ENCODE results near the gene RUNX1. TPM values are rescaled to one million over a fixed set of nuclear protein-coding genes. Genes with fewer than 3 reads are reported as not detected.

The RUNX1 gene
- polyA plus RNA-seq, 3 donors: 6.2 to 49.7 (median 8.7) TPM

DNA sequence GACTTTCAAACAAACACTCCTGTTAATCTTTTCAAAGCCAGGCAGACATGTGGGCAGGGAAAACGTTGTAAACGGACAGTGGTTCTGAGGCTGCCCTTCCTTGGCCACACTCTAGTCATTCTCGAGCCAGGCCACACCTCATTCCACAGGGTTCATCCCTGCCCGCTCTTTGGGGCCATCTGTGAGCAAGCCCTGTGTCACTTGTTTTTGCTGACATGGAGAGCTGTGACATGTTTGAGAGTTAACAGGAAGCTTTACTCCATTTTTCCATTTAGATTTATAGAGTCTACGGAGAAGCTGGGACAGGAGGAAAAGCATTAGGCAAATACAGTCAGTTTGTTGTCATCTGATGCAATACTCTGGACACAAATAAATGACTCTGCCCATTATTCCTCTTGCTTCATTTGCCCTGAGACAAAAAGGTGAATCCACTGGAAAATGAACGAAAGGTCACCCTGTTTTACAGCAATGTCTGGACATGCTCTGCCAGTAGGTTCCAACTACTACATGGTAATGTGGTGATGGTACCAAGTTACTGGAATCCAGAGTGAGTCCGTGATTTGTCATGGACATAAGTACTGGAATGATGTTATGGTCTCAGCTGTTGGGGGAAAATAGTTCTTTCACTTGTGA lies 253.4 kb downstream of the RUNX1 start:
- Histone ChIP-seq H3K27ac (ENCODE audit: low read depth in 1 of 2, low read length in 2 of 2) (peak overlapping the region in 1 of 2 donors; percentile 60), H3K79me2 (ENCODE audit: insufficient read depth, low read length) (peaks cover 51% of the 10 kb centered on the region), H3K4me2 (replicated peaks; ENCODE audit: extremely low read depth, low read length, poor library complexity, severe bottlenecking) (no peak overlapping the region), H3K36me3 (replicated peaks in 1 of 2; ENCODE audit: control insufficient read depth in 1 of 2, insufficient read depth in 2 of 2, low read length in 2 of 2) (peaks cover 85 to 91% of the 10 kb centered on the region in 2 donors), H2AFZ (ENCODE audit: insufficient read depth, low read depth, low read length, poor library complexity, severe bottlenecking) (no peak overlapping the region), H3K27me3 (ENCODE audit: control insufficient read depth in 2 of 2, insufficient read depth in 2 of 2, low read length in 2 of 2) (no peaks in the 10 kb centered on the region), H3K9ac (ENCODE audit: insufficient read depth, low read length, poor library complexity, severe bottlenecking) (no peak overlapping the region), H4K20me1 (ENCODE audit: insufficient read depth, low read length) (peaks cover 69% of the 10 kb centered on the region), H3K9me3 (replicated peaks in 1 of 2; ENCODE audit: control insufficient read depth in 1 of 2, insufficient read depth in 1 of 2, low read length in 2 of 2) (no peaks in the 10 kb centered on the region), H3K4me1 (ENCODE audit: control insufficient read depth in 1 of 2, insufficient read depth in 2 of 2, low read length in 2 of 2) (no peaks in the 10 kb centered on the region), H3K4me3 (replicated peaks in 1 of 3; ENCODE audit: low read depth in 2 of 3, low read length in 3 of 3) (no peak overlapping the region)
- no peaks in the 10 kb centered on the region for H3K4me1 Mint-ChIP-seq
- H3K9me3 Mint-ChIP-seq: peaks cover 0 to 4% (median 0%) of the 10 kb centered on the region in 7 donors
- H3K27me3 Mint-ChIP-seq (ENCODE audit: low read depth in 3 of 3): no peaks in the 10 kb centered on the region
- TF ChIP-seq, protein P1, sequence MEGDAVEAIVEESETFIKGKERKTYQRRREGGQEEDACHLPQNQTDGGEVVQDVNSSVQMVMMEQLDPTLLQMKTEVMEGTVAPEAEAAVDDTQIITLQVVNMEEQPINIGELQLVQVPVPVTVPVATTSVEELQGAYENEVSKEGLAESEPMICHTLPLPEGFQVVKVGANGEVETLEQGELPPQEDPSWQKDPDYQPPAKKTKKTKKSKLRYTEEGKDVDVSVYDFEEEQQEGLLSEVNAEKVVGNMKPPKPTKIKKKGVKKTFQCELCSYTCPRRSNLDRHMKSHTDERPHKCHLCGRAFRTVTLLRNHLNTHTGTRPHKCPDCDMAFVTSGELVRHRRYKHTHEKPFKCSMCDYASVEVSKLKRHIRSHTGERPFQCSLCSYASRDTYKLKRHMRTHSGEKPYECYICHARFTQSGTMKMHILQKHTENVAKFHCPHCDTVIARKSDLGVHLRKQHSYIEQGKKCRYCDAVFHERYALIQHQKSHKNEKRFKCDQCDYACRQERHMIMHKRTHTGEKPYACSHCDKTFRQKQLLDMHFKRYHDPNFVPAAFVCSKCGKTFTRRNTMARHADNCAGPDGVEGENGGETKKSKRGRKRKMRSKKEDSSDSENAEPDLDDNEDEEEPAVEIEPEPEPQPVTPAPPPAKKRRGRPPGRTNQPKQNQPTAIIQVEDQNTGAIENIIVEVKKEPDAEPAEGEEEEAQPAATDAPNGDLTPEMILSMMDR (IDR thresholded peaks at IDR 0.05): no peak
- WGBS (ENCODE audit: insufficient coverage): 84% methylated on average over 4 of the region's 7 CpGs
- DNase-seq: no peak
- peak overlapping the region in 5 of 7 donors; percentile 35 to 85 (median 47) for H3K27ac Mint-ChIP-seq
- no peak overlapping the region for H3K4me3 Mint-ChIP-seq
- intact Hi-C loops (cut with micrococcal nuclease): no loop called here
- peaks cover 78 to 86% of the 10 kb centered on the region in 2 donors for H3K36me3 Mint-ChIP-seq

DNA sequence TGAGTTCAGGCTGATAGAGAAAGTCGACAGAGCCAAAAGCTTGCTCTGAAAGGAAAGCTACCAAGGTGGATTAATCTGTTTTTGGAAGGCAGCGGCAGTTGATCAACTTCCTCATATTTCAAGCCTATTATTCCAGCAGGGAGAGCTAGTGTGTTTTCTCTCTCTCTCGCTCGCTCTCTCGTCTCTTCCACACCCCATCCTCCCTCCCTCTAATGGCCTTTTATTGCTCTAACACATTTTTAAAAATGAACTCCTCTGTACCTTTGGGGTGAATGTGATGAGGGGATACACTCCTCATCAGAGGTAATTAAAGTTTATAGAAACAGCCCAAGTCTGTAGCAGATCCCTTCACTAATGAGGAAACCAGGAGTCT lies 253.9 kb downstream of the RUNX1 start:
- H2AFZ ChIP-seq (ENCODE audit: insufficient read depth, low read depth, low read length, poor library complexity, severe bottlenecking): no peak overlapping the region
- WGBS (ENCODE audit: insufficient coverage): no CpG with 5 or more reads among the region's 5 CpGs
- H3K27me3 ChIP-seq (ENCODE audit: control insufficient read depth in 2 of 2, insufficient read depth in 2 of 2, low read length in 2 of 2): no peaks in the 10 kb centered on the region
- peak overlapping the region in 1 of 2 donors; percentile 60 for H3K27ac ChIP-seq (ENCODE audit: low read depth in 1 of 2, low read length in 2 of 2)
- intact Hi-C loops (cut with micrococcal nuclease): no loop called here
- Mint-ChIP-seq H3K27ac (peak overlapping the region in 5 of 7 donors; percentile 35 to 85 (median 41)), H3K27me3 (ENCODE audit: low read depth in 3 of 3) (no peaks in the 10 kb centered on the region), H3K4me3 (no peak overlapping the region), H3K4me1 (no peaks in the 10 kb centered on the region), H3K9me3 (peaks cover 0 to 4% (median 0%) of the 10 kb centered on the region in 7 donors), H3K36me3 (peaks cover 78 to 86% of the 10 kb centered on the region in 2 donors)
- peaks cover 69% of the 10 kb centered on the region for H4K20me1 ChIP-seq (ENCODE audit: insufficient read depth, low read length)
- H3K9me3 ChIP-seq (replicated peaks in 1 of 2; ENCODE audit: control insufficient read depth in 1 of 2, insufficient read depth in 1 of 2, low read length in 2 of 2): no peaks in the 10 kb centered on the region
- no peak overlapping the region for H3K4me3 ChIP-seq (replicated peaks in 1 of 3; ENCODE audit: low read depth in 2 of 3, low read length in 3 of 3)
- DNase-seq: no peak
- TF ChIP-seq, protein P1 (IDR thresholded peaks at IDR 0.05): no peak
- peaks cover 46% of the 10 kb centered on the region for H3K79me2 ChIP-seq (ENCODE audit: insufficient read depth, low read length)
- H3K9ac ChIP-seq (ENCODE audit: insufficient read depth, low read length, poor library complexity, severe bottlenecking): no peak overlapping the region
- peaks cover 87 to 91% of the 10 kb centered on the region in 2 donors for H3K36me3 ChIP-seq (replicated peaks in 1 of 2; ENCODE audit: control insufficient read depth in 1 of 2, insufficient read depth in 2 of 2, low read length in 2 of 2)
- H3K4me2 ChIP-seq (replicated peaks; ENCODE audit: extremely low read depth, low read length, poor library complexity, severe bottlenecking): no peak overlapping the region
- no peaks in the 10 kb centered on the region for H3K4me1 ChIP-seq (ENCODE audit: control insufficient read depth in 1 of 2, insufficient read depth in 2 of 2, low read length in 2 of 2)
